ENCODE measurements around the gene AJM1.

The AJM1 gene

DNA sequence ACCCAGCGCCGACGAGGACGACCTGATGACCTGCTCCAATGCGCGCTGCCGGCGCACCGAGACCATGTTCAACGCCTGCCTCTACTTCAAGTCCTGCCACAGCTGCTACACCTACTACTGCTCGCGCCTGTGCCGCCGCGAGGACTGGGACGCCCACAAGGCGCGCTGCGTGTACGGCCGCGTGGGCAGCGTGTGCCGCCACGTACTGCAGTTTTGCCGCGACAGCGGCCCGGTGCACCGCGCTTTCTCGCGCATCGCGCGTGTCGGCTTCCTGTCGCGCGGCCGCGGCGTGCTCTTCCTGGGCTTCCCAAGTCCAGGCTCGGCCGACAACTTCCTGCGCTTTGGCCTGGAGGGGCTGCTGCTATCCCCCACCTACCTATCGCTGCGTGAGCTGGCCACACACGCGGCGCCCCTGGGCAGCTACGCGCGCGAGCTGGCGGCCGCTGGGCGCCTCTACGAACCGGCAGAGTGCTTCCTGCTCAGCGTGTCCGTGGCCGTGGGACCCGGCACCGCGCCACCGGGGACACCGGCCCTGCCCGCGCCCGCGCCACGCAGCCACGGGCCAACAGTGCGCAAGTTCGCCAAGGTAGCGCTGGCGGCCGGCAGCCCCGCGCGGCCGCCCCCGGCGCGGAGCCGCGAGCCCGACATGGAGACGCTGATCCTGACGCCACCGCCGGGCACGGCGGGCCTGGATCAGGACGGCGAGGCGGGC, 4.3 kb downstream of the AJM1 start:
- TF ChIP-seq, protein P1, sequence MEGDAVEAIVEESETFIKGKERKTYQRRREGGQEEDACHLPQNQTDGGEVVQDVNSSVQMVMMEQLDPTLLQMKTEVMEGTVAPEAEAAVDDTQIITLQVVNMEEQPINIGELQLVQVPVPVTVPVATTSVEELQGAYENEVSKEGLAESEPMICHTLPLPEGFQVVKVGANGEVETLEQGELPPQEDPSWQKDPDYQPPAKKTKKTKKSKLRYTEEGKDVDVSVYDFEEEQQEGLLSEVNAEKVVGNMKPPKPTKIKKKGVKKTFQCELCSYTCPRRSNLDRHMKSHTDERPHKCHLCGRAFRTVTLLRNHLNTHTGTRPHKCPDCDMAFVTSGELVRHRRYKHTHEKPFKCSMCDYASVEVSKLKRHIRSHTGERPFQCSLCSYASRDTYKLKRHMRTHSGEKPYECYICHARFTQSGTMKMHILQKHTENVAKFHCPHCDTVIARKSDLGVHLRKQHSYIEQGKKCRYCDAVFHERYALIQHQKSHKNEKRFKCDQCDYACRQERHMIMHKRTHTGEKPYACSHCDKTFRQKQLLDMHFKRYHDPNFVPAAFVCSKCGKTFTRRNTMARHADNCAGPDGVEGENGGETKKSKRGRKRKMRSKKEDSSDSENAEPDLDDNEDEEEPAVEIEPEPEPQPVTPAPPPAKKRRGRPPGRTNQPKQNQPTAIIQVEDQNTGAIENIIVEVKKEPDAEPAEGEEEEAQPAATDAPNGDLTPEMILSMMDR (IDR thresholded peaks at IDR 0.05; ENCODE audit: low read length, missing control alignments) = no peak
- no peak for DNase-seq (ENCODE audit: low read depth)
- H3K4me3 ChIP-seq (replicated peaks; ENCODE audit: low read depth, low read length) = no peak overlapping the region

DNA sequence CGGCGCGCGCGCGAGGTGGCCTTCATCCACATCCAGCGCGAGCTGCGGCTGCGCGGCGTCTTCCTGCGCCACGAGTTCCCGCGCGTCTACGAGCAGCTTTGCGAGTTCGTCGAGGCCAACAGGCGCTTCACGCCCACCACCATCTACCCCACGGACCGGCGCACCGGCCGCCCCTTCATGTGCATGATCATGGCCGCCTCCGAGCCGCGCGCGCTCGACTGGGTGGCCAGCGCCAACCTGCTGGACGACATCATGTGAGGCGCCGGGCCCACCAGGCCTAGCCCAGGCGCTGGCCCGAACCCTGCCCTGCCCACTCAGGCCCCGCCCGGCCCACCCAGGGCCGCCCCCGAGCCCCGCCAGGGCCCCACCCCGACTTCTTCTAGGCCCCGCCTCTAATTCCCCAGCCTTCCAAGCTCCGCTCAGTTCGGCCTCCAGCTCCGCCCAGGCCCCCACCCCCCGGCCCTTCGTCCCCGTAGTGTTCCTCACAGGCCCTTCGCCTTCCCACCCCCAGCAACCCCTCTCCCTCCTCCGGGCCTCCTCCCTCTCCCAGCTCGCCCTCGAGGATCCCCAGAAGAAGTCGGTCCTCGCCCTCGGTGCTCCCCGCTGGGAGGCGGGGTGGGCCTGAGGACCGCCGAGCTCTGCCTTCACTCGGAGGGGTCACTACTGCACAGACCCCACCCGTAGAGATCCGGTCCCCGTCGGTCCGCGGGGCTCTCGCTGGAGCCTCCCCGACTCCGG, 5.0 kb downstream of the AJM1 start:
- H3K4me3 ChIP-seq (replicated peaks; ENCODE audit: low read depth, low read length) = peak overlapping the region; percentile 86
- TF ChIP-seq, protein P1 (IDR thresholded peaks at IDR 0.05; ENCODE audit: low read length, missing control alignments) = no peak
- DNase-seq (ENCODE audit: low read depth) = peak; percentile 63

DNA sequence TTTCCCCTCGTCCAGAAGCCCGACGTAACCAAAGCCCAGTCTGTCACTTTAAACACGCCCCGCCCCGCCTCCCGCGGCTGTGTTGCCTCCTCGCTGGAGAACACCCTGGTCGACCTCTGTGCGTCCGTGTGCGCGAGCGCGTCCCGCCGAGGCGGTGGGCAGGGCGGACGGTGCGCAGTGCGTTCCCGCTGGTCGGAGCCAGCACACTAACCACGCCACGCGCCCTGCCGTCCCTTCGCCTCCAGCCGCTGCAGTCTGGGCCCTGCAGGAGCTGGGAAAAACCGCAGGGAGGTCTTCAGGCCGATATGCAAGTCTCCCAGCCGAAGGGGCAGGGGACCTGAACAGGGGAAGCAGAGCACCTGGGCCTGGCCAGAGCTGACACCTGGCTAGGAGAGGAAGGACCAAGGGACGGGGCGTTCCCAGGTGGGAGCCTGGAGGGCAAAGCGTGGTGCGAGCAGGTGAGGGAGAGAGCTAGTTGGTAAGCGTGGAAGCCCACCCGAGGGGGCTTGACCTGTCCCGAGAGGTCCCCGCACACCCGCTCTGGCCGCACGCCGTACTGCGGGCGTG, 5.6 kb downstream of the AJM1 start:
- H3K4me3 ChIP-seq (replicated peaks; ENCODE audit: low read depth, low read length) = peak overlapping the region; percentile 86
- TF ChIP-seq, protein P1 (IDR thresholded peaks at IDR 0.05; ENCODE audit: low read length, missing control alignments) = no peak
- peak; percentile 83 for DNase-seq (ENCODE audit: low read depth)

DNA sequence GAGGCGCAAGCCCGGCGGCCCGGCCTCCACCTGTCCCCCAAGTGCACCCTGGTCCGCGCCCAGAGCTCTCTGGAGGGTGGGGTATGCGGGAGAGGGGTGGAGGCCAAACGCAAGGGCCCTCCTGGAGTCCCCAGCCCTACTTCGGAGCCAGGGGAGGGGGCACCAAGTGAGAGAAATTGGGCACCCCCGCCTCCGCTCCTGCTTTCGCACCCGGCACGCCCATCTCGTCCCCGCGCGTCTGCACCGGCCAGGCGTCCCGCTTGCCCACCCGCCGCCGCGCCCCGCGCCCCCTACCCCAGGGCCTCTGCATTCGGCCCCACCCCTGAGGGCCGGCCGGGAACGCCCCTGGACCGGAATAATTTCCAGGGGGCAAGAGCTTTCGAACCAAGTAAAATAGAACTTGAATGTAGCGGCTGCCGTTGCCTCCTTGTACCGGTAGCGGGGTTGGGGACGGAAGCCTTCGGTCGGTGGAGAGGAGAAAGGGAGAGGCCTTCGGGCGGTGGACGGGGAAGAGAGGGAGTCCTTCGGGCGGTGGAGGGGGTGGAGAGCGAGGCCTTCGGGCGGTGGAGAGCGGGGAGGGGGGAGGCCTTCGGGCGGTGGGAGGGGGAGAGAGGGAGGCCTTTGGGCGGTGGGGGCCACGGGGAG, 6.2 kb downstream of the AJM1 start:
- no peak for DNase-seq (ENCODE audit: low read depth)
- TF ChIP-seq, protein P1 (IDR thresholded peaks at IDR 0.05; ENCODE audit: low read length, missing control alignments) = no peak
- H3K4me3 ChIP-seq (replicated peaks; ENCODE audit: low read depth, low read length) = peak overlapping the region; percentile 86

DNA sequence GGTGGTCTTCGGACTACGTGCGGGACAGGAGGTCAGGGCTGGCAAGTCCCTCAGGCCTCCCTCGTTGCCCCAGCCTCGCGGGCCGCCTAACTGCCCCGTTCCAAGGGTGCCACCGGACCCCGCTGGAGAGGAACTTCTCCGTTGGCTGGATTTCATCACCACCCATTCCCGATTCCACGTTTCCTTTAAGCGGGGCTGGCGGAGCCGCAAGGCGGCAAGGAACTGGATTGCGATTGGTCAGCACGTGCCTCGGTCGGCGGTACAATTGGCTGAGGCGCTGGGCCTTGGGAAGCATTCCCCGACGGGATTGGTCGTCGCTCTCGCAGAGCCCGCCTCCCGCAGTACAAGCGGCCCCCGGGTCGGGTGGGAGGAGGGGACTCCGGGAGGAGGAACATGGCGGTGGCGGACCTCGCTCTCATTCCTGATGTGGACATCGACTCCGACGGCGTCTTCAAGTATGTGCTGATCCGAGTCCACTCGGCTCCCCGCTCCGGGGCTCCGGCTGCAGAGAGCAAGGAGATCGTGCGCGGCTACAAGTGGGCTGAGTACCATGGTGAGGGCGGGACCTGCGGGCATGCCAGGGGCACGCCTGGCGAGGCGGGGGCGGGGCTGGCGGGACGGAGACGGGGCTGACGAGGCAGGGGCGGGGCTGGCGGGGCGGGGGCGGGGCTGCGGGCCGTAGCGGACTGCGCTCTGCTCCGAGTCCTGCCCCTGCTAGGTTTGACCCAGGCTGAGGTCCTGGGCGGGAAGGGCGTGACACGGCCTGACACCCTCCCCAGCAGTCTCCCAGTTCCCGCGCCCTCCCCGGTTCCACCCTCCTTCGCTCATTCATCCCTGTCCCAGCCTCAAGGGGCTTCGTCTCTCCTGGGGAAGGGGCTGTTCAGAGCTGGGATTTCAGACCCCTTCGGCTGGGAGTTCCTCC, 7.0 kb downstream of the AJM1 start, which contains the start of gene PHPT1:
Gene PHPT1, plus strand, starts transcription at position 372 of the 922 bp plus-strand sequence. Its CDS starts 22 bp downstream, at position 394.
- peak; percentile 99 for DNase-seq (ENCODE audit: low read depth)
- TF ChIP-seq, protein P1 (IDR thresholded peaks at IDR 0.05; ENCODE audit: low read length, missing control alignments) = no peak
- peak within 1 kb of the TSS; percentile 86 for H3K4me3 ChIP-seq (replicated peaks; ENCODE audit: low read depth, low read length)

All from fibroblast of pulmonary artery (primary cell).